Fibroblast of skin of left biceps (primary cell): ENCODE data around the gene FOCAD.
A peak's percentile ranks its signal among the peaks of the same experiment; 100 is the strongest.

Experiments
- DNase-seq, 2 experiments: peaks; one replicate each; pipeline ENCODE4 v3.0.0-alpha.2; 2013; ENCODE audit warnings: low read depth in 2 of 2

Gene FOCAD

DNA sequence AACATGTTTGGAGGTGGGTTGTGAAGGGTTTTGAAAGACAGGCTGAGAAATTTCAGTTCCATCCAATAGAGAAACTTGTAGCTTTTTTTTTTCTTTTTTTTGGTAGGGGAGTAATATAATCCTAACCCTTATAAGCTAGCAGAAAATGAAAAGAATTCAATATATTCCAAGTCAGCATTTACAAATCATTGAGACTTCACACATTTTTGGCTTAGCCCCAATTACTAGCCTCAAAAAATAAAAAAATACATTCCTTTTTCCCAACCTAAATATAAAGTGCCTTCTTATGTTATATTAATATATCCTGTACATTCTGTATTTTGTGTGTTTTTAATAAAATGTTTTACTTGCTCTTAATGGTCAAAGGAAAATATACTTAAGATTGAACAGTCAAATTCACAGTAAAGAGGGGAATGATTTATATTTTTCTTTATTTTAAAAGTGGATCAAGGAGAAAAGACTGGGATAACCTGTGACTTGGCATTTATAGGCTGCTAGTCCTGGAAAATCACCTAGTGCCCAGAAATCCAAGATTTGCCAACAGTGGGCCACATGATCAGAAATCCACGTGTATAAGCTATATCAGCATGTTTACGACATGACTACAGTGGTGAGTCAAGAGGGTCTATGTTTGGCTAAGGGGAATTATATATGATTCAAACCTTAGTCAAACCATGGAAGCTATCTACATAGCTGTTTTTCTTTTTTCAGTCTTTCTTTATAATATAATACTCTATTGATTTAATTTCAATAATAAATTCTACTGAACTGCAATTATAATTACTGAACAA is 332.8 kb downstream of the FOCAD start:
- DNase-seq, result peak in 1 of 2 experiments; percentile 36

- DNase-seq, result no peak
Measured at GRCh38 chr9:21018177-21018576, 334.1 kb downstream of the FOCAD start.

GRCh38 chr9:21023861-21024260 is 339.8 kb downstream of the FOCAD start:
- DNase-seq, result no peak

DNA sequence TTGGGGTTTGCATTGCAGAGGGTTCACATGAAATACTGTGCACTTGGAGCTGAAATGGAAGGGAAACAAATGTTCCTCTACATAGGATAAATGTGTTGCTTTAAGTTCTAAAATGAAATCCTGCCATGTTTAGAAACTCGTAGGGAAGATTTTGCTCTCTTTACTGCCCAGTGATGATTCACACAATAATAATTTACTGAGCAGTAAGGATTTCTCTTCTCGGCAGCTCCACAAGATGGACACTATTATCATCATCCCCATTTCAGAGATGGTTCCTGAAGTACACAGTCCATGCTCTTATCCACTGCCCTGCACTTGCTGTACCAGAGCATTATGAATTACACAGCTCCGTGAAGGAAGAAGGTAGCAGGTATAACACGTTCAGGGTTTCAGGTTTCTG is 343.2 kb downstream of the FOCAD start:
- no peak for DNase-seq

DNA sequence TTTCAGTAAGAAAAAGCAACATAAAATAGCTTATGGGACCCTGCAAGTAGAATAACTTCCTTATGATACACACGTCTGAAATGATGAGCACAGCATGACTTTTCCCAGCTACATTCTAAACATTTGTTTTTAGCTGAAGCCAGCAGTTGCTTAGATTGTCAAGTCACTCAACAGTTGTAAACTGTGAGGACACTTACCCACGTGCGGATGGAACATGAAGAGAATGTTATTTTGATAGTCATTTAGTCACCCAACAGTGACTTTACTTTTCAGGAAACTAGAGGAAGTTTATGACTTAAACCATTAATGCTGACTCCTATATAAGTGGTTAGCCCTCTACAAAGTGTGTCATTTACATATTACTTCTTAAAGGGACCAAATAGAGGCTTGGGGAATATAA is 344.4 kb downstream of the FOCAD start:
- DNase-seq, result no peak

DNA sequence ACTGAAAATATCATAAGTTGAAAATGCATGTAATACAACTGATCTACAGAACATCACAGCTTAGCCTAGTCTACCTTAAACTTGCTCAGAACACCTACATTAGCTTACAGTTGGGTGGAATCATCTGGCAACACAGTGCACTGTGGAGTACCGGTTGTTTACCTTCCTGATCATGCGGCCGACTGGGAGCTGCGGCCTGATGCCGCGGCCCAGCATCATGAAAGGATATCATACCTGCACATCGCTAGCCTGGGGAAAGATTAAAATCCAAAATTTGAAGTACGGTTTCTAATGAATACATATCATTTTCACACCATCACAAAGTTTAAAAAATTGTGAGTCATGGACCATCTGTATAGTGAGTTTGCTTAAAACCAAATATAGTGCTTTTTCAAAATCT is 345.6 kb downstream of the FOCAD start:
- DNase-seq, result no peak

DNA sequence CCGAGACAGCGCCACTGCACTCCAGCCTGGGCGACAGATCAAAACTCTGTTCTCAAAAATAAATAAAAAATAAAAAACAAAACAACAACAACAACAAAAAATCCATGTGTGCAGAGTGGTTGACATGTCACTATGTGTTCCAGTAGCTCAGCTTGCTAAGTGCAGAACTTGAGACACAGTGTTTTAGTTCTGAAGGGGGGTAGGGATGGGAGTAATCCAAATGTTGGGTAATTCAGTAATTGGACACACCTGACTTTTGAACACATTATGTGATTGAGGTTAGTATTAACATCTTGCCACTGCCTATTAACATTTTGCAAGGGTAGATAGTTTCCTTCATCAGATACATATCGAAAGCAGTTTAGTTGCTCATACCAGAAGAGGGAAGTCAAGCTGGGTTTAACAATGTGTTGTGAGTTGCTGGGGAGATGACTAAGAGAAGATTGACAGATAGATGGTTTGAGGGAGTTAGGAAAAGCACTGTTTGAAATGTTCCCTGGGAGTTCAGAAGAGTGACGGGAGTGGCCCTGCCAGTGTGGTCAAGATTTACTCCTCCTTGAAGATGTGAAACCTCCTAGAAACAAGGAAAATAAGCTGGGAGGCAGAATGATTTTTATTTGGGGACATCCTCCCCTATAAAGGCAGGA is 346.5 kb downstream of the FOCAD start:
- peak in 1 of 2 experiments; percentile 23 for DNase-seq

DNA sequence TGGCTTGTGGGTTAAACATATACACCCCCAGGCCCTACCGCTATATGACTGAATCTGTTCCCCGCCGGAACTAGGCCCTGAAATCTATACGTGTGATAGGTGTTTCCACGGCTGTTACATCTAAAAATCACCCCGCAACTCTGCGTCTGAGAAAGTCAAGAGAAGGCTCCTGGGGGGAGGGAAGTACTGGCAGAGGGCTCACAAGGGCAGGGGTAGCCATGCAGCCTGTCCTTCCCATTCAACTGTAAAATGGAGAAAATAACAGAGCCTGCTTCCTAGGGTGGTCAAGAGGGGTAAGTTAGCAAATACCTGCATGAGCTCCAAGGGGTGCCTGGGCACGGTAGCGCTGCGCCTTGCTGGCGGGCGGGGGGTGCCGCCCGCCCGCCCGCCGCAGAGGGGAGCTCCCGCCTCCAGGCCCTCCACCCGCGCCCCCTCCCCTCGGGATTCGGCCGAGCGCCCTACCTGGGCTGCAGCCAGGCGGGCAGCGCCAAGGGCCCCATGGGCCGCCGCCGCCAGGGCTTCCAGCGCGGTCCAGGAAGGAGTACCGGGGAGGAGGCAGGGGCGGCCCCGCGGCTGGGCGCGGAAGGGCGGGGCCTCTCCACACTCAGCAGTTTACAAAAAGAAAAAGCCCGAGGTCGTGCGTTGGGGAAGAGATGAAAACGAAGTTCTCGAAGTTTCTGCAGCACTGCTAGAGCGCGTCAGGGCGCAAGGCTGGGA is 347.2 kb downstream of the FOCAD start, which contains the start of gene HACD4:
TSS of gene HACD4 (minus strand) at position 550 of the 717 bp plus-strand sequence. CDS start at position 500, 50 bp downstream.
- DNase-seq, result no peak

DNA sequence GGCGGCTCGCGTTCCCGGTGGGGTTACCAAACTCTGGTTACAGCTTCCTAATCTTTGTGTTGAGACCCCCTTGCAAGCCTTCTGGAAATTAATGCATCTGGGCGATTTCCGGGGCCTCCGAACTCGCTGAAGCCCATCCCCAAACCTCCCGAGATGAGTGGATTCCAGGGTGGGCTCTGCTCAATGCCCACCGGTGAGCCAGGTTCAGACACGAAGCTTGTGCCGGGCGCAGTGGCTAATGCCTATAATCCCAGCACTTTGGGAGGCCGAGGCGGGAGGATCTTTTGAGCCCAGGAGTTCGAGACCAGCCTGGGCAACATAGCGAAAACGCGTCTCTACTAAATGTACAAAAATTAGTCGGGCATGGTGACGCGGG is 347.7 kb downstream of the FOCAD start:
- no peak for DNase-seq

DNA sequence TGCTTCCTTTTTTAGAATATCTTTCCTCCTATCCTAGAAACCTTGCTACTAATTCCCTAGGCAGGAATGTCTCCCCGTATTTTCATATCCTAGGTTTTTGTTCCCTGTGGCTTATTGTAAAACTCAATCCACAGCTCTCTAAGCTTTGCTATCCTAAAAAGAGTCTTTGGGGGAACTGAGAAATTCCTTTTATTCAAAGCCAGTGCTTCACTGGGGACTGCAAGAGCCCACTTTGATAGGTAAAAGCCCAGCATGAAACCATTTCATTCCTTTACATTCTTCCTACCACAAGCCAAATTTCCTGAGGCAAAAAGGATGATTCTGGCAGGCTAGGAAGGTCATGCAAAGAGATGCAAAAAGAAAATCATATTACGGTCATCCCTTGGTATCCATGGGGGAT is 353.2 kb downstream of the FOCAD start:
- no peak for DNase-seq

- DNase-seq, result no peak
Measured at GRCh38 chr9:21039302-21039701, 355.2 kb downstream of the FOCAD start.

DNA sequence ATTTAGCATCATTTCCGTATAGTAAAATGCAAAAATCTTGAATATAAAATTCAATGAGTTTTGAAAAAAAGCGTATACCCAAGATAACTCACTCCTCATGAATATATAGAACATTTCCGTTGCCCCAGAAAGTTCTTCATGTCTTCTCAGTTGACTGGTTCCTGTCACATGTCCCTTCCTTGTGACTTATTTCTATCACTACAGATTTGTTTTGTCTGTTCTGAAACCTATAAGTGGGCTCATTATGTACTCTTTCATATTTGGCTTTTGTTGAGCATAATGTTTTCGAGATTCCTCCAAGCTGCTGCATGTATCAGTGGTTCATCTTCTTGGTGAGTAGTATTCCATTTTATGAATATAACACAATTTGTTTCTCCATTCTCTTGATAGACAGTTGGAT is 358.4 kb downstream of the FOCAD start:
- DNase-seq, result no peak

DNA sequence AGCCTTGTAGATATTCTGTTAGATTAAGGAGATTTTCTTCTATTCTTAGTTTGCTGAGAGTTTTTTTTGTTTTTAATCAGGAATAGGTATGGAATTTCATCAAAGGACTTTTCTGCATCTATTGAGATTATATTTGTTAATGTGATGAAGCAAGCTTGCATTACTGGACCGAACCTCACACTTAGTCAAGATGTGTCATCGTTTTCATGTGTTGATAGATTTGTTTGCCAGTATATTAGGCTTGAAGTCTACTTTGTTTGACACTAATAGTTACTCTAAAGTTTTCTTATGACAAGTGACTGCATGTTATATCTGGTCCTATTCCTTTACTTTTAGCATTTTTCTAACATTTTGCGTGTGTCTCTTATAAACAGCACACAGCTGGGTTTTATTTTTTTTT is 359.8 kb downstream of the FOCAD start:
- DNase-seq, result no peak
